H1 (cell line): ENCODE data around the gene BLTP2. TPM values are rescaled to one million over a fixed set of nuclear protein-coding genes. Genes with fewer than 3 reads are reported as not detected.

ENCODE experiments used
- CTCF ChIA-PET: fragments of 300-600 bp; sonication (Branson Sonifier 250); formaldehyde crosslinking; loops from one replicate; lab custom pipeline; 2021; ENCODE audit not compliant: partially characterized antibody; lab: Charles Lee
- POLR2A ChIA-PET: fragments of 300-600 bp; sonication (Branson Sonifier 250); formaldehyde crosslinking; loops from one replicate; lab custom pipeline; 2021; ENCODE audit warnings: inconsistent platforms; ENCODE audit not compliant: partially characterized antibody; lab: Charles Lee
- DNase-seq, 2 experiments: peaks; one replicate each; pipeline versions ENCODE4 v3.0.0 to v3.0.0-alpha.2; 2010 to 2022; ENCODE audit warnings: low spot score in 2 of 2, low read depth in 1 of 2, mixed read lengths in 1 of 2
- FAIRE-seq: peaks from 2 replicates; lab custom pipeline; 2011; peaks lifted over from hg19 to GRCh38; lab: Jason Lieb, UNC
- H2AFZ ChIP-seq: 2 replicates; pipeline ENCODE4 v1.8.1; 2012; ENCODE audit warnings: low read length, inconsistent platforms
- H2AK5ac ChIP-seq: 2 replicates; pipeline ENCODE4 v1.6.1; 2013; ENCODE audit warnings: low read depth, low read length
- H2BK120ac ChIP-seq: replicated peaks from 2 replicates; pipeline ENCODE3; 2013; ENCODE audit warnings: low read depth, low read length, inconsistent platforms
- H2BK12ac ChIP-seq: 2 replicates; pipeline ENCODE4 v1.6.1; 2013; ENCODE audit warnings: low read depth, low read length
- H2BK15ac ChIP-seq: 2 replicates; pipeline ENCODE4 v1.6.1; 2013; ENCODE audit warnings: low read length
- H2BK20ac ChIP-seq: 2 replicates; pipeline ENCODE4 v1.6.1; 2013; ENCODE audit warnings: low read length
- H2BK5ac ChIP-seq: 2 replicates; pipeline ENCODE4 v1.6.1; 2013; ENCODE audit warnings: low read depth, low read length
- H3K14ac ChIP-seq: 2 replicates; pipeline ENCODE4 v1.6.1; 2013; ENCODE audit warnings: inconsistent platforms; ENCODE audit not compliant: insufficient read length
- H3K18ac ChIP-seq: 2 replicates; pipeline ENCODE4 v1.6.1; 2013; ENCODE audit warnings: low read length; ENCODE audit errors: extremely low read depth
- H3K23ac ChIP-seq: 2 replicates; pipeline ENCODE4 v1.6.1; 2013; ENCODE audit warnings: inconsistent platforms; ENCODE audit not compliant: insufficient read length
- H3K23me2 ChIP-seq: 2 replicates; pipeline ENCODE4 v1.6.1; 2013; ENCODE audit warnings: low read depth, low read length
- H3K27ac ChIP-seq: 2 replicates; pipeline ENCODE4 v1.6.1; 2011; ENCODE audit warnings: low read depth, low read length, inconsistent platforms
- H3K27me3 ChIP-seq, 4 experiments: replicated peaks in 1 of 4; 1 replicate in 1 of 4; 2 replicates in 3 of 4; pipeline versions ENCODE4 v1.6.1 to v1.8.1; 2011 to 2013; ENCODE audit warnings: low read length in 3 of 4, mild to moderate bottlenecking in 3 of 4, inconsistent platforms in 2 of 4, mixed read lengths in 2 of 4, moderate library complexity in 1 of 4; ENCODE audit not compliant: control insufficient read depth in 3 of 4, insufficient read depth in 3 of 4; ENCODE audit errors: extremely low read depth in 1 of 4
- H3K36me3 ChIP-seq, 4 experiments: 2 replicates each; pipeline versions ENCODE4 v1.6.1 to v1.8.1; 2011 to 2013; ENCODE audit warnings: mild to moderate bottlenecking in 4 of 4, low read length in 3 of 4, moderate library complexity in 2 of 4, control low read depth in 1 of 4, inconsistent platforms in 1 of 4; ENCODE audit not compliant: insufficient read depth in 4 of 4, control insufficient read depth in 2 of 4
- H3K4ac ChIP-seq: replicated peaks from 2 replicates; pipeline ENCODE3; 2013; ENCODE audit warnings: low read length, low read depth, mixed read lengths, inconsistent platforms; ENCODE audit not compliant: insufficient read length
- H3K4me1 ChIP-seq, 4 experiments: replicated peaks in 1 of 4; 1 replicate in 1 of 4; 2 replicates in 3 of 4; pipeline versions ENCODE4 v1.6.1 to v1.8.1; 2011 to 2013; ENCODE audit warnings: low read length in 3 of 4, inconsistent platforms in 2 of 4, mixed read lengths in 1 of 4; ENCODE audit not compliant: insufficient read depth in 4 of 4, control insufficient read depth in 3 of 4
- H3K4me2 ChIP-seq, 2 experiments: 2 replicates each; pipeline versions ENCODE4 v1.6.1 to v1.8.1; 2011 to 2013; ENCODE audit warnings: low read depth in 2 of 2, low read length in 2 of 2, control low read depth in 1 of 2, inconsistent platforms in 1 of 2, mild to moderate bottlenecking in 1 of 2; ENCODE audit not compliant: insufficient read depth in 1 of 2
- H3K4me3 ChIP-seq, 4 experiments: fragments of 200-600, 300-600 bp in 1 of 4; sonication (generic), shearing (Covaris generic), sonication (Bioruptor Twin) in 1 of 4; 2 replicates each; pipeline versions ENCODE4 v1.5.1 to v1.8.1; 2011 to 2016; ENCODE audit warnings: low read length in 4 of 4, low read depth in 3 of 4, control low read depth in 2 of 4, inconsistent platforms in 2 of 4, mild to moderate bottlenecking in 2 of 4, mixed read lengths in 1 of 4, moderate library complexity in 1 of 4; ENCODE audit not compliant: insufficient read depth in 2 of 4; ENCODE audit errors: extremely low read depth in 1 of 4
- H3K56ac ChIP-seq: replicated peaks from 2 replicates; pipeline ENCODE3; 2013; ENCODE audit warnings: low read depth, mild to moderate bottlenecking, mixed read lengths, low read length, inconsistent platforms; ENCODE audit not compliant: insufficient read length
- H3K79me1 ChIP-seq: 2 replicates; pipeline ENCODE4 v1.6.1; 2013; ENCODE audit warnings: low read depth, low read length, control low read depth
- H3K79me2 ChIP-seq, 2 experiments: 2 replicates each; pipeline versions ENCODE4 v1.6.1 to v1.8.1; 2012 to 2013; ENCODE audit warnings: low read length in 2 of 2, mild to moderate bottlenecking in 2 of 2, inconsistent platforms in 1 of 2; ENCODE audit not compliant: insufficient read depth in 2 of 2, control insufficient read depth in 1 of 2
- H3K9ac ChIP-seq, 4 experiments: replicated peaks in 1 of 4; 1 replicate in 1 of 4; 2 replicates in 3 of 4; pipeline versions ENCODE4 v1.6.1 to v1.8.1; 2011 to 2013; ENCODE audit warnings: low read depth in 3 of 4, low read length in 3 of 4, control low read depth in 2 of 4, mild to moderate bottlenecking in 2 of 4, moderate library complexity in 2 of 4, inconsistent platforms in 1 of 4; ENCODE audit errors: extremely low read depth in 1 of 4
- H3K9me3 ChIP-seq, 2 experiments: 2 replicates each; pipeline versions ENCODE4 v1.6.1 to v1.8.1; 2012 to 2013; ENCODE audit warnings: mild to moderate bottlenecking in 2 of 2, moderate library complexity in 2 of 2, control low read depth in 1 of 2, inconsistent platforms in 1 of 2, low read depth in 1 of 2, low read length in 1 of 2, mixed read lengths in 1 of 2; ENCODE audit not compliant: insufficient read depth in 2 of 2
- H4K20me1 ChIP-seq, 2 experiments: replicated peaks in 1 of 2; 2 replicates each; pipeline versions ENCODE3 to v1.8.1; 2011 to 2013; ENCODE audit warnings: inconsistent platforms in 2 of 2, low read length in 2 of 2, mild to moderate bottlenecking in 1 of 2; ENCODE audit not compliant: insufficient read depth in 2 of 2, control insufficient read depth in 1 of 2
- H4K5ac ChIP-seq: 2 replicates; pipeline ENCODE4 v1.6.1; 2013; ENCODE audit warnings: low read length, low read depth, mixed read lengths, inconsistent platforms; ENCODE audit not compliant: insufficient read length
- H4K8ac ChIP-seq: 2 replicates; pipeline ENCODE4 v1.8.0; 2013; ENCODE audit warnings: mild to moderate bottlenecking, moderate library complexity, low read length, inconsistent platforms; ENCODE audit not compliant: insufficient read depth; ENCODE audit errors: extremely low read depth
- H4K91ac ChIP-seq: replicated peaks from 2 replicates; pipeline ENCODE3; 2013; ENCODE audit warnings: low read length, mixed read lengths, inconsistent platforms; ENCODE audit not compliant: insufficient read length
- WGBS, 2 experiments: shearing (Covaris generic) in 1 of 2; methylation state at CpG; one replicate each; pipeline versions ENCODE4 v1.1.6 to v1.1.7; 2013 to 2015; ENCODE audit warnings: low lambda C conversion rate in 2 of 2, mixed read lengths in 2 of 2, inconsistent platforms in 1 of 2, low coverage in 1 of 2, missing lambda C conversion rate in 1 of 2; ENCODE audit not compliant: insufficient replicate concordance in 2 of 2, insufficient coverage in 1 of 2, insufficient read length in 1 of 2; ENCODE audit errors: extremely low coverage in 1 of 2, missing lambda C conversion rate in 1 of 2; 5-methylcytosine and 5-hydroxymethylcytosine counted together
- polyA plus RNA-seq, 7 experiments: library from polyadenylated mRNA; depleted of rRNA in 3 of 7; stranded (reverse) in 5 of 7; unstranded in 2 of 7; fragments of >200 nt in 5 of 7; fragments of 200-250 nt in 2 of 7; gene quantifications; 1 replicate in 5 of 7; 2 replicates in 1 of 7; 4 replicates in 1 of 7; pipeline versions ENCODE4 v1.2.1 to v1.2.3, GENCODE V29; 2011 to 2013; ENCODE audit warnings: missing spikeins in 2 of 7, mixed read lengths in 2 of 7
- total RNA-seq: library from RNA; stranded (reverse); fragmentation: NEBNext Ultra II Directional; extraction: Animal tissue kit (Norgen Biotek cat#: 25700); gene quantifications from 2 replicates; pipeline ENCODE4 v1.2.1, GENCODE V29; 2021

Gene BLTP2
- total and polyA plus RNA-seq, 2 of the 8 experiments (the other 6 are each of a cell fraction or from before 2014, with no cell fraction given), result 80.9 to 140 TPM

DNA sequence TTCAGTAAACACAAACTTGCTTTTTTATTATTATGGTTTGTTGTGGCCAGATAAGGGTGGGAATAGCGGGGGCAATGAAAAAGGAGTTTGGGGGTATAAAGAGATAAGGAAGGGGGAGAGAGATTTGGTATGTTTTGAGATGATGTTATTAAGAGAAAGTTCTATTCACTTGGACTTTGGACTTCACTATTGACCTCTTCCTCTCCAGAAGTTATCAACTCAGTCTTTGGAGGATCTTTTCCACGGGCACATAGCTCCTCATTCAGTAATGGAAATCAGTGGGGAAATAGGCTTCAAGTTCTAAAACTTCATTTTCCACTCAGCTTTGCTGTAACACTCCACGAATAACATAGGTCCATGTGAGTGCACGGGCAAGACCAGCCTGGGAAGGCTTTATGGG, 43.5 kb upstream of the BLTP2 start:
- H4K5ac ChIP-seq, result no peak overlapping the region
- no peak overlapping the region for H2BK5ac ChIP-seq
- 97 to 100% methylated on average over 1 to 4 of the region's 4 CpGs for WGBS, 2 experiments
- H3K14ac ChIP-seq, result no peak overlapping the region
- no peak overlapping the region for H2AFZ ChIP-seq
- no peak overlapping the region for H3K4me3 ChIP-seq
- H3K56ac ChIP-seq, result no peak overlapping the region
- no peaks in the 10 kb centered on the region for H3K9me3 ChIP-seq
- H4K8ac ChIP-seq, result no peak overlapping the region
- H2BK12ac ChIP-seq, result no peak overlapping the region
- FAIRE-seq, result no peak
- H4K91ac ChIP-seq, result no peak overlapping the region
- peaks cover 3 to 4% of the 10 kb centered on the region in 2 experiments for H4K20me1 ChIP-seq
- H3K4me1 ChIP-seq, result no peaks in the 10 kb centered on the region
- CTCF ChIA-PET, result interaction anchor here (1.2 to 1.4 kb wide), 2 partner anchors 12 to 13 kb away, joined by 3 to 4 read pairs; no protein-coding TSS in a partner anchor
- H3K23ac ChIP-seq, result no peak overlapping the region
- no peak for DNase-seq
- no peak overlapping the region for H2AK5ac ChIP-seq
- no peak overlapping the region for H3K4ac ChIP-seq
- no peak overlapping the region for H3K4me2 ChIP-seq
- no peak overlapping the region for H2BK15ac ChIP-seq
- no peak overlapping the region for H3K18ac ChIP-seq
- no peaks in the 10 kb centered on the region for H3K23me2 ChIP-seq
- H2BK120ac ChIP-seq, result no peak overlapping the region
- H3K27ac ChIP-seq, result no peak overlapping the region
- POLR2A ChIA-PET, result interaction anchor here (1.0 to 6.5 kb wide), 5 partner anchors 9 to 16 kb away, joined by 3 to 35 read pairs (median 6); no protein-coding TSS in a partner anchor
- H2BK20ac ChIP-seq, result no peak overlapping the region
- H3K79me2 ChIP-seq, result no peaks in the 10 kb centered on the region
- H3K27me3 ChIP-seq, result no peaks in the 10 kb centered on the region
- no peaks in the 10 kb centered on the region for H3K79me1 ChIP-seq
- peaks cover 48 to 87% (median 79%) of the 10 kb centered on the region in 4 experiments for H3K36me3 ChIP-seq
- H3K9ac ChIP-seq, result no peak overlapping the region
